A673 (cell line): Measurements from ENCODE around the gene ANKRD34A.

Source experiments
- EZH2 ChIP-seq: fragments of 200-600 bp; sonication (generic); IDR thresholded peaks from 2 replicates; pipeline ENCODE4 v1.6.1; 2017; ENCODE audit warnings: borderline replicate concordance, low read depth, mild to moderate bottlenecking, mixed read lengths, antibody characterized with exemption, low read length; ENCODE audit not compliant: poor library complexity, severe bottlenecking
- TF ChIP-seq, protein P1 (sequence below): fragments of 300-800, 200-600 bp; sonication (generic); conservative IDR thresholded peaks from 2 replicates; pipeline ENCODE4 v1.5.1; 2017; ENCODE audit warnings: low read depth, mild to moderate bottlenecking, antibody characterized with exemption, low read length, moderate library complexity, mixed read lengths

DNA sequence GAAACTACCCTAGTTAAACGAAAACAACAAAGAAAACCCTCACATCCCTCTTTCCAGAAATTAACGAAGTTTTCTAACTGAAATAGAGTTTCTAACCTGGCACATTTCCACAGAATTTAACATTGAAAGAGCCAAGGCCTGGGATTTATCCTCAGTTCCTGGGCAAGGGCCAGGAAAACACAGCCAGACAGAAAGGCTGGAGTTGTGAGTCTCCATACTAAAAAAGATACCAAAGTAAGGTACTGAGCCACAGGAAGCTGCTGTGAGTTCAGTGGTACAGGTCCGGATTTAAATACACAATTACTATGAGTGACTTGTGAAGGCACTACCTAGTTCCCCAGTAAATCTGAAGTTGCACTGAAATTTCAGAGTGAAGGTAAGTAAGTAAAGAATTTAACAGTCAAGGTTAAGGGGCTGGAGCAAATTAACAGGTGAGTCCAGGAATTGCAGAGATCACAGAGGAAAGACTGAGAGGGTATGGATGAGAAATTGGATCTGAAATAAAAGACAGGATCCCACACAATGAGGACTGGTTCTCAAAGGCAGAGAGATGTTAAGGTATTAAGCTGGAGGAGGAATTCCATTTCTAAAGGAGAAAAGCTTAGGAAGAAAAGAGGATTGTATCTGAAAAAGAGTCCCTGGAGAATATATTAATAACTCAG, 7.5 kb downstream of the ANKRD34A start:
- TF ChIP-seq, protein P1, sequence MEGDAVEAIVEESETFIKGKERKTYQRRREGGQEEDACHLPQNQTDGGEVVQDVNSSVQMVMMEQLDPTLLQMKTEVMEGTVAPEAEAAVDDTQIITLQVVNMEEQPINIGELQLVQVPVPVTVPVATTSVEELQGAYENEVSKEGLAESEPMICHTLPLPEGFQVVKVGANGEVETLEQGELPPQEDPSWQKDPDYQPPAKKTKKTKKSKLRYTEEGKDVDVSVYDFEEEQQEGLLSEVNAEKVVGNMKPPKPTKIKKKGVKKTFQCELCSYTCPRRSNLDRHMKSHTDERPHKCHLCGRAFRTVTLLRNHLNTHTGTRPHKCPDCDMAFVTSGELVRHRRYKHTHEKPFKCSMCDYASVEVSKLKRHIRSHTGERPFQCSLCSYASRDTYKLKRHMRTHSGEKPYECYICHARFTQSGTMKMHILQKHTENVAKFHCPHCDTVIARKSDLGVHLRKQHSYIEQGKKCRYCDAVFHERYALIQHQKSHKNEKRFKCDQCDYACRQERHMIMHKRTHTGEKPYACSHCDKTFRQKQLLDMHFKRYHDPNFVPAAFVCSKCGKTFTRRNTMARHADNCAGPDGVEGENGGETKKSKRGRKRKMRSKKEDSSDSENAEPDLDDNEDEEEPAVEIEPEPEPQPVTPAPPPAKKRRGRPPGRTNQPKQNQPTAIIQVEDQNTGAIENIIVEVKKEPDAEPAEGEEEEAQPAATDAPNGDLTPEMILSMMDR = no peak
- TF ChIP-seq EZH2 = no peak
